GM12864 (cell line): ENCODE measurements around the gene CEL.
"Not testable (repeated sequence)": the region's sequence is repeated elsewhere in the genome, so short reads cannot be mapped to it uniquely, and the experiment has no call there.

ENCODE experiments used
- DNase-seq: peaks from one replicate; pipeline ENCODE4 v3.0.0-alpha.2; 2011; ENCODE audit warnings: low read depth
- H3K4me3 ChIP-seq: 2 replicates; pipeline ENCODE4 v1.5.1; 2011; ENCODE audit warnings: mild to moderate bottlenecking, low read depth, low read length, control low read depth
- CTCF ChIP-seq: IDR thresholded peaks from 2 replicates; pipeline ENCODE4 v1.5.1; 2011; ENCODE audit warnings: low read depth, mild to moderate bottlenecking, moderate library complexity, low read length, control low read depth, inconsistent platforms; ENCODE audit errors: missing control alignments

CEL gene

GRCh38 chr9:133071484-133072150, 9.8 kb downstream of the CEL start:
- no peak for TF ChIP-seq CTCF
- H3K4me3 ChIP-seq: no peak overlapping the region
- DNase-seq: no peak

GRCh38 chr9:133072210-133072609, 10.4 kb downstream of the CEL start:
- DNase-seq, H3K4me3 ChIP-seq: not testable (repeated sequence)

GRCh38 chr9:133073086-133074014, 11.6 kb downstream of the CEL start:
- no peak overlapping the region for H3K4me3 ChIP-seq
- TF ChIP-seq CTCF: no peak
- DNase-seq: no peak

GRCh38 chr9:133074111-133074651, 12.4 kb downstream of the CEL start:
- no peak for DNase-seq
- no peak overlapping the region for H3K4me3 ChIP-seq
- TF ChIP-seq CTCF: no peak

- no peak for DNase-seq
- H3K4me3 ChIP-seq: no peak overlapping the region
- TF ChIP-seq CTCF: no peak
Measured at GRCh38 chr9:133075925-133076630, 14.3 kb downstream of the CEL start.

GRCh38 chr9:133076691-133077090, 14.9 kb downstream of the CEL start:
- no peak overlapping the region for H3K4me3 ChIP-seq
- no peak for TF ChIP-seq CTCF
- no peak for DNase-seq

GRCh38 chr9:133078486-133078885, 16.7 kb downstream of the CEL start:
- DNase-seq: no peak
- no peak overlapping the region for H3K4me3 ChIP-seq
- TF ChIP-seq CTCF: no peak
